Measurements from ENCODE around the gene SMIM41. TPM values are rescaled to one million over a fixed set of nuclear protein-coding genes. Genes with fewer than 3 reads are reported as not detected.

SMIM41 gene
- polyA plus RNA-seq, 1 donor from 2014 or later: not detected

DNA sequence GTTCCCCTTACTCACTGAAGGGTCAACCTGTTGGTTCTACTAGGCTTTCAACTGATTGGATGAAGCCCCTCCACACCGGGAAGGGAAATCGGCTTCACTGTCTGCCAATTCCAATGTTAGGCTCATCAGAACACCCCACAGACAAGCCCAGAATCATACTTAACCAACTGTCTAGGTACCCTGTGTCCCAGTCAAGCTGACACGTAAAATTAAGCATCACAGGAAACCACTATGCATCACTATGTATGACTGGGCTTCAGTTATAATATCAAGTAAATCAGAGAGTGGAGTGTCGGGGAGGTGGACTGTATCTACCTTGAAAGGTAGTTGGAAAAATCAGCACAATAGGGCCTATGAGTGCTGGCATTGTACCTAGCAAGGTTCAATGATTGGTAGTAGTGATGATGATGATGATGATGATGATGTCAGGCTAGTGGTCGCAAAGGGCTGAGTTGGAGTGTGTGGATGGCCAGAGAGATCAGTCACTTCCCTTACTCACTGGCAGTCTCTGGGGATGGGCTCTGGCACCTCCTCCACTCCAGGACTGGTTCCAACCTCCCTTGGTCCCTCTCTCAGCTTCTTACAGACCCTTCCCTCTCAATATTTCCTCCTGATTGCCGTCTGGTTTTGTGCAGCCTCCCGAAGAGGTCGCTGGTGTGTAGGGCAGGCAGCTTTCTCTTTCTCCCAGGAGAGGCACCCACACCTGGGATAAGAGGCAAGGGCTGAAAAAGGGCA lies 13.0 kb upstream of the SMIM41 start:
- H3K79me2 ChIP-seq (replicated peaks; ENCODE audit: insufficient read depth, low read length): peaks cover 15% of the 10 kb centered on the region
- no peak overlapping the region for H3K27ac ChIP-seq (ENCODE audit: low read length)
- no peak overlapping the region for H3K4me2 ChIP-seq (ENCODE audit: low read length)
- H4K20me1 ChIP-seq (ENCODE audit: insufficient read depth): no peaks in the 10 kb centered on the region
- TF ChIP-seq SMC3 (conservative IDR thresholded peaks at IDR 0.05; ENCODE audit: poor library complexity) (no peak), POLR2AphosphoS5 (IDR thresholded peaks at IDR 0.05) (no peak), RAD21 (conservative IDR thresholded peaks at IDR 0.05) (no peak), EP300 (conservative IDR thresholded peaks at IDR 0.05; ENCODE audit: poor library complexity, severe bottlenecking) (no peak), TAF1 (IDR thresholded peaks at IDR 0.05; ENCODE audit: low read depth) (no peak), EZH2 (IDR thresholded peaks at IDR 0.05; ENCODE audit: borderline replicate concordance, insufficient read depth, low read length, poor library complexity, severe bottlenecking) (no peak)
- TF ChIP-seq, protein P1, sequence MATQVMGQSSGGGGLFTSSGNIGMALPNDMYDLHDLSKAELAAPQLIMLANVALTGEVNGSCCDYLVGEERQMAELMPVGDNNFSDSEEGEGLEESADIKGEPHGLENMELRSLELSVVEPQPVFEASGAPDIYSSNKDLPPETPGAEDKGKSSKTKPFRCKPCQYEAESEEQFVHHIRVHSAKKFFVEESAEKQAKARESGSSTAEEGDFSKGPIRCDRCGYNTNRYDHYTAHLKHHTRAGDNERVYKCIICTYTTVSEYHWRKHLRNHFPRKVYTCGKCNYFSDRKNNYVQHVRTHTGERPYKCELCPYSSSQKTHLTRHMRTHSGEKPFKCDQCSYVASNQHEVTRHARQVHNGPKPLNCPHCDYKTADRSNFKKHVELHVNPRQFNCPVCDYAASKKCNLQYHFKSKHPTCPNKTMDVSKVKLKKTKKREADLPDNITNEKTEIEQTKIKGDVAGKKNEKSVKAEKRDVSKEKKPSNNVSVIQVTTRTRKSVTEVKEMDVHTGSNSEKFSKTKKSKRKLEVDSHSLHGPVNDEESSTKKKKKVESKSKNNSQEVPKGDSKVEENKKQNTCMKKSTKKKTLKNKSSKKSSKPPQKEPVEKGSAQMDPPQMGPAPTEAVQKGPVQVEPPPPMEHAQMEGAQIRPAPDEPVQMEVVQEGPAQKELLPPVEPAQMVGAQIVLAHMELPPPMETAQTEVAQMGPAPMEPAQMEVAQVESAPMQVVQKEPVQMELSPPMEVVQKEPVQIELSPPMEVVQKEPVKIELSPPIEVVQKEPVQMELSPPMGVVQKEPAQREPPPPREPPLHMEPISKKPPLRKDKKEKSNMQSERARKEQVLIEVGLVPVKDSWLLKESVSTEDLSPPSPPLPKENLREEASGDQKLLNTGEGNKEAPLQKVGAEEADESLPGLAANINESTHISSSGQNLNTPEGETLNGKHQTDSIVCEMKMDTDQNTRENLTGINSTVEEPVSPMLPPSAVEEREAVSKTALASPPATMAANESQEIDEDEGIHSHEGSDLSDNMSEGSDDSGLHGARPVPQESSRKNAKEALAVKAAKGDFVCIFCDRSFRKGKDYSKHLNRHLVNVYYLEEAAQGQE (IDR thresholded peaks at IDR 0.05; ENCODE audit: borderline replicate concordance): no peak
- no peak overlapping the region for H3K9ac ChIP-seq (ENCODE audit: low read length)
- no peak overlapping the region for H2AFZ ChIP-seq (ENCODE audit: low read depth, low read length)
- H3K36me3 ChIP-seq (ENCODE audit: insufficient read depth, low read length): no peaks in the 10 kb centered on the region
- H3K9me2 ChIP-seq (ENCODE audit: insufficient read depth, low read length): no peaks in the 10 kb centered on the region
- H3K4me3 ChIP-seq (ENCODE audit: low read length): no peak overlapping the region
- H3F3A ChIP-seq (ENCODE audit: insufficient read depth, low read length, poor library complexity, severe bottlenecking): peaks cover 4% of the 10 kb centered on the region
- no peaks in the 10 kb centered on the region for H3K9me3 ChIP-seq (ENCODE audit: low read length)
- H3K27me3 ChIP-seq (ENCODE audit: insufficient read depth, low read depth, low read length): no peaks in the 10 kb centered on the region

DNA sequence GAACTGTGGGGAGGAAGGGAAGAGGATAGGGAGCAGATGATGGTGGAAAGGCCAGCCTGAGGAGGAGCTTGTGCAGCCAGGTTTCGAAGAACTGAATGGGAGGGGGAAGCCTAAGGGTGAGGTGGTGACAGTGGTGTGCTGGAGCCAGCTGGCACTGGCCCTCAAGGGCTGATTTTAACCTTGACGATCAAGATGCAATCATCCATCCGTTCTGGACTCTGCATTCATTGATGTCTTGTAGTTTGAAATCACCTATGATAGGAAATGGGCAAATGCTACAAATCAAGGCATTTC lies 12.5 kb upstream of the SMIM41 start:
- Histone ChIP-seq H3K27ac (ENCODE audit: low read length) (no peak overlapping the region), H2AFZ (ENCODE audit: low read depth, low read length) (no peak overlapping the region), H3K27me3 (ENCODE audit: insufficient read depth, low read depth, low read length) (no peaks in the 10 kb centered on the region)

More for the DNA sequence above, 12.5 kb upstream of the SMIM41 start:
- Histone ChIP-seq H3K36me3 (ENCODE audit: insufficient read depth, low read length) (no peaks in the 10 kb centered on the region), H3K4me3 (ENCODE audit: low read length) (no peak overlapping the region), H3F3A (ENCODE audit: insufficient read depth, low read length, poor library complexity, severe bottlenecking) (peaks cover 4% of the 10 kb centered on the region), H4K20me1 (ENCODE audit: insufficient read depth) (no peaks in the 10 kb centered on the region), H3K9me2 (ENCODE audit: insufficient read depth, low read length) (no peaks in the 10 kb centered on the region), H3K9ac (ENCODE audit: low read length) (no peak overlapping the region), H3K79me2 (replicated peaks; ENCODE audit: insufficient read depth, low read length) (peaks cover 20% of the 10 kb centered on the region), H3K9me3 (ENCODE audit: low read length) (no peaks in the 10 kb centered on the region), H3K4me2 (ENCODE audit: low read length) (no peak overlapping the region)
- TF ChIP-seq, protein P2, sequence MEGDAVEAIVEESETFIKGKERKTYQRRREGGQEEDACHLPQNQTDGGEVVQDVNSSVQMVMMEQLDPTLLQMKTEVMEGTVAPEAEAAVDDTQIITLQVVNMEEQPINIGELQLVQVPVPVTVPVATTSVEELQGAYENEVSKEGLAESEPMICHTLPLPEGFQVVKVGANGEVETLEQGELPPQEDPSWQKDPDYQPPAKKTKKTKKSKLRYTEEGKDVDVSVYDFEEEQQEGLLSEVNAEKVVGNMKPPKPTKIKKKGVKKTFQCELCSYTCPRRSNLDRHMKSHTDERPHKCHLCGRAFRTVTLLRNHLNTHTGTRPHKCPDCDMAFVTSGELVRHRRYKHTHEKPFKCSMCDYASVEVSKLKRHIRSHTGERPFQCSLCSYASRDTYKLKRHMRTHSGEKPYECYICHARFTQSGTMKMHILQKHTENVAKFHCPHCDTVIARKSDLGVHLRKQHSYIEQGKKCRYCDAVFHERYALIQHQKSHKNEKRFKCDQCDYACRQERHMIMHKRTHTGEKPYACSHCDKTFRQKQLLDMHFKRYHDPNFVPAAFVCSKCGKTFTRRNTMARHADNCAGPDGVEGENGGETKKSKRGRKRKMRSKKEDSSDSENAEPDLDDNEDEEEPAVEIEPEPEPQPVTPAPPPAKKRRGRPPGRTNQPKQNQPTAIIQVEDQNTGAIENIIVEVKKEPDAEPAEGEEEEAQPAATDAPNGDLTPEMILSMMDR (IDR thresholded peaks at IDR 0.05; ENCODE audit: poor library complexity, severe bottlenecking): no peak
- TF ChIP-seq, protein P1 (IDR thresholded peaks at IDR 0.05; ENCODE audit: borderline replicate concordance): no peak
- no peak for TF ChIP-seq RAD21 (conservative IDR thresholded peaks at IDR 0.05)
- TF ChIP-seq EP300 (conservative IDR thresholded peaks at IDR 0.05; ENCODE audit: poor library complexity, severe bottlenecking): no peak
- no peak for TF ChIP-seq TAF1 (IDR thresholded peaks at IDR 0.05; ENCODE audit: low read depth)
- TF ChIP-seq MXI1 (conservative IDR thresholded peaks at IDR 0.05; ENCODE audit: poor library complexity, severe bottlenecking): no peak
